ENCODE results near the gene NPEPPS. TPM values are rescaled to one million over a fixed set of nuclear protein-coding genes. Genes with fewer than 3 reads are reported as not detected.

NPEPPS gene
- polyA plus RNA-seq, 6 donors from 2014 or later: 45.8 to 70.4 (median 50.6) TPM

GRCh38 chr17:47669081-47669480 lies 138.2 kb downstream of the NPEPPS start:
- no peak overlapping the region for H3K4me3 Mint-ChIP-seq
- ATAC-seq (ENCODE audit: low read depth in 2 of 2): no peak
- no peaks in the 10 kb centered on the region for H3K9me3 Mint-ChIP-seq
- H3K36me3 Mint-ChIP-seq: peaks cover 17 to 30% of the 10 kb centered on the region in 2 donors
- no peak for DNase-seq
- no peak overlapping the region for H3K27ac Mint-ChIP-seq
- peaks cover 14 to 16% (median 15%) of the 10 kb centered on the region in 3 donors for H3K4me1 Mint-ChIP-seq
- no peaks in the 10 kb centered on the region for H3K27me3 Mint-ChIP-seq

DNA sequence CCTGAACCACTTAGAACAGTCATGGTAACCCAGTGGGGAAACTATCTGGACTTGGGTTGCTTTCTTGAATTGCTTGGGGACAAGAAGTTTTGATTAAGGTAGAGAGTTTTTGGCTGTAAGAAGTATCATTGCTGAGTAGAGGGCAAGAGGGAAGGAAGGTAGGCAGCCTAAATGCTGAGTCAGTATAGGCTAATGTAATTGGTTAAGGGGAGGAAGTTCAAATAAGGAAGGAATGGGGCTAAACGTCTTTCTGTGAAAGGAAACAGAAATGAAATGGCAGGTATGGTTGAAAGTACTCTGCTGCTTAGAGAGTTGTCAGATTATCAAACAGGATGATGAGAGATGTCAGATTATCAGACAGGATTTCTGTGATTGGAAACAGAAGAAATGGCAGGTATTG lies 139.2 kb downstream of the NPEPPS start:
- DNase-seq (no peak), ATAC-seq (ENCODE audit: low read depth in 2 of 2) (peak; percentile 67 to 79)
- no peaks in the 10 kb centered on the region for H3K9me3 Mint-ChIP-seq
- peaks cover 9 to 12% (median 9%) of the 10 kb centered on the region in 3 donors for H3K4me1 Mint-ChIP-seq
- peak overlapping the region; percentile 8 to 67 (median 28) for H3K27ac Mint-ChIP-seq
- H3K36me3 Mint-ChIP-seq: peaks cover 20 to 28% of the 10 kb centered on the region in 2 donors
- no peak overlapping the region for H3K4me3 Mint-ChIP-seq
- H3K27me3 Mint-ChIP-seq: no peaks in the 10 kb centered on the region

Other genes with a start within 250 kb of the NPEPPS start
- 10 to 100 TPM; 27.5 to 43.7 (median 33.8) TPM for gene EFCAB13, start 207.2 kb upstream of the NPEPPS start, polyA plus RNA-seq (ENCODE audit: low read depth in 6 of 6)
- gene KPNB1, start 118.8 kb downstream of the NPEPPS start, polyA plus RNA-seq (ENCODE audit: low read depth in 6 of 6): 10 to 100 TPM in 5 of 6 donors, 1 to 10 TPM in 1; 6.4 to 33.5 (median 30.6) TPM
- gene TBKBP1, start 163.1 kb downstream of the NPEPPS start, polyA plus RNA-seq (ENCODE audit: low read depth in 6 of 6): under 1 TPM in 4 of 6 donors, not detected in 2; 0.09 to 0.97 (median 0.24) TPM
- 1 to 10 TPM in 4 of 6 donors, under 1 TPM in 2; 0.11 to 2.9 (median 2.0) TPM for gene TBX21, start 202.1 kb downstream of the NPEPPS start, polyA plus RNA-seq (ENCODE audit: low read depth in 6 of 6)

All from naive B cell (primary cell).